HS-27A (cell line): ENCODE data around the gene CST9L.

Experiments used
- DNase-seq: peaks from one replicate; pipeline ENCODE4 v3.0.0-alpha.2; 2012; ENCODE audit warnings: low read depth, missing footprints

The CST9L gene, protein sequence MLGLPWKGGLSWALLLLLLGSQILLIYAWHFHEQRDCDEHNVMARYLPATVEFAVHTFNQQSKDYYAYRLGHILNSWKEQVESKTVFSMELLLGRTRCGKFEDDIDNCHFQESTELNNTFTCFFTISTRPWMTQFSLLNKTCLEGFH

DNA sequence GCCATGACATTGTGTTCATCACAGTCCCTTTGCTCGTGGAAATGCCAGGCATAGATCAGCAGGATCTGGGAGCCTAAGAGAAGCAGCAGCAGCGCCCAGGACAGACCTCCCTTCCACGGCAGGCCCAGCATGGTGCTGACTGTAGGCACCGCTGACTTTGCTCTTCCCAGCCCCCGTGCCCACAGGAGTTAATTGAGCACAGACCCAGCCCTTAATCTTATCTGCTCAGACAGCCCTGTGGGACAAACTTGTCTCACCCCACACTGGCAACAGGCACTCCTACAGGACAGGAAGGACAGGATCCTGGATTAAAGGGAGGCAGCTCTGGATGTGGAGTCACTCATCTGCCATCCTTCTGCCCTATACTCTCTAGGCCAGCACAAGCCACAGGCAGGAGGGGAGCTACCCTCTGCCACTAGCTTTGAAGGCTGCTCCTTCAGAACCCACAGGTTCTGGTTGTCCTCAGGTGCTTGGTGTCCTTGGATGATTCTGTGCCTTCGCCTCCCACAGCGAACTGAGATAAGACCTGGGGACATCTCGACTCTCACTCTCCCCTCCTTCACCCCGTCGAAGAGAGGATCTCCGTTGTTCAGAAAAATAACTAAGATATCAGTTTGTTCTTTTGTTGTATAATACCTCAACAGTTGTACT is at the start of gene CST9L:
Gene CST9L (minus strand): TSS at position 165 of the 651 bp plus-strand sequence. CDS start 34 bp downstream, at position 131.
- DNase-seq: no peak

DNA sequence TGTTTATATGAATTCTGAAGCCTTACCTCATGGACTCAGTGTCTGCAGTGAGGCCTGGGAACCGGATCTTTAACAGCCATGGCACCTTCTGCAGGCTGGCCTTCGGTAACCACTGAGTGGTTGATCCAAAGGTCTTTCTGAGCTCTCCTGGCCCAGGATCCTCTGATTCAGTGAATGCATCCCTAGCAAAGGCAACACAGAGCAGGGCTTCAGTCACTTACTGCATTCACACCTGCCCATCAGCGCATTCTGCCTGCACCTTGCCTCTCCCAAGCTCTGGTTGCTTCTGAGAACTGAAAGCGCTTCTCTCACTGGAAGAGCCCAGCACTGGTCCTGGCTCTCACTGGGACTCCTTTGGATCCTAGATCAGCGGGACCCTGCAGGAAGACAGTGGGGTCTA is 45.9 kb upstream of the CST9L start:
- no peak for DNase-seq

DNA sequence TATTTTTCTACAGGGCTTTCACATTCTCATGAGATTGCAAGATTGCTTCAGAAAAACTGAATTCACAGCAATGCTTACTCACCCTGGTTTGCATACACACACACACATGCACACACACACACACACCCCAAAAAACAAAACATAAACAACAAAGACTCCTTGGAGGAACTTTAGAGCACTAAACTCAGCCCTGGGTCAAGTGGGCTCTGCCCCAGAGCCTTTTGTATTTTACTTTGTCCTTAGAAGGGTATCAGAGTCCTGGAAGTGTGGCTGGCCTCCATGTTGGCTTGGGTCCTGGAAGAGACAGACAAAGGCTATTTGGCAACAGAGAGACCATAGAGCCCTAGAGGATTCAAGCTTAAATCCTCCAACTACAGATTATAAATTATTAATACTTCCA is 45.4 kb upstream of the CST9L start:
- no peak for DNase-seq

DNA sequence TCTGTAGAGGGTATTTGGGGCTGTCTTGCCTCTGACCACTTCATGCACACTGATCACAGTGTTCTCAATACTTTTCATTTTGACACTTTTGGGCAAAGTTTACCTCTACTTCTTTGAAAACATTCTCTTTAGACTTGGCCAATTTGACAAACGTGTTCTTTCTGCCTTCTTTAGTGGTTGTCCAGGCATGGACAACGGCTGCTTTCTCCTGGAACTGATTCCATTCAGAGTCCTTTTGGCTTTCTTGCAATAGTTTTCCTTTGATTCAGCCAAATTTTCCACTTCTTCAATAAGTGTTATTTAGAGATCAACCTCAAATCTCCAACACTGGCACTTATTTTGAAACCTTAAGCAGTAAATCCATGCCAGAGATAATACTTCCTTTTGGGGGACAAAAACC is 44.1 kb upstream of the CST9L start:
- DNase-seq: no peak

DNA sequence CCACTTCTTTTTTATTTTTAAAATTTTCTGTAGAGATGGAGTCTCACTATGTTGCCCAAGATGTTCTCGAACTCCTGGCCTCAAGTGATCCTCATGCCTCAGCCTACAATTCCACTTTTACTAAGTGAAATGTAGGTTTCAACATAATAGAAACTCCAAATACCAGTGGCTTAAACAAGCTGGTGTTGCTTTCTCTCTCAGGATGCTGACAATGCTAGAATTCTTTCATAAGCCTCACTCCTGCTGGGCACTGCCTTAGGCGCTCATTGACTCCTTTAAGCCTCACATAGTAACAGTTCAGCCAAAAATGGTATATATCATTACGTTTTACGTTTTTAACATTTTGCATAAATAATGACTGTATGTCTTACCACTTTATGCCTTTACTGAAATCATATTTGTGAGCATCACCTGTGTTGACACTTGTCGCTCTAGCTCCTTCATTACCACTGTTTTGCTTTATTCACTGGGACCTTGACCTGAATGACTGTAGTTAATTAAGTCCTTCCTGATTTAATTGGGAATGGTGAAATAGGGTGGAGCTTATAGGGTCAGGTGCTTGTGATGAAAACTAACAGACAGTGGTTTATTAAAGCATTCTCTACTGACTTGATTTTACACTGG is 41.3 kb upstream of the CST9L start:
- no peak for DNase-seq

DNA sequence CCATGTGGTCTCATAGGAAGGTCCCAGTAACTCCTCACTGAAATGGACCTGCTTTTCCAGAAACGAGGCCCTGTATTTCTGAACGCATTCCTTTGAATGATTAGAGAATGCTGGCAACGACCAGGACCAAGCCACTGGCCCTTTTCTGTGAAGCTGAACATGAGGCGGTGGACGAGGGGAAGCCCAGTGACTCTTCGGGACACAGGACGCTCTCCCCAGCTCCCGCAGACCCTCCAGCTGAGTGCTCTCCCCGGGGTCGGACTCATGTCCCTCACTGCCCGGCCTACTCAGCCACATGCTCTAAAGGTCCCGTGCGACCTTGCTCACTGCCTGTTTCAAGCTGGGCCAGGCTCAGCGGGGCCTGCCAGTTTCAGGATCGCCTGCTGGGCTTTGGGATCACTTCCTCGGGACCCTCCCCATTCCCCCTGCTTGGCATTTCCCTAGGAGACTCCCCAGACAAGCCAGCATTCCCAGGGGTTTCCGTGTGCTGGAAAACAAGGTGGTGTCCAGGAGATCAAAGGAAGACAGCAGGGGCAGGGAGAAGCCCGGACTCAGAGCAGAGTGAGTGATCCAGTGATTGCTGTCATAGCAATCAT is 40.1 kb upstream of the CST9L start:
- DNase-seq: no peak

DNA sequence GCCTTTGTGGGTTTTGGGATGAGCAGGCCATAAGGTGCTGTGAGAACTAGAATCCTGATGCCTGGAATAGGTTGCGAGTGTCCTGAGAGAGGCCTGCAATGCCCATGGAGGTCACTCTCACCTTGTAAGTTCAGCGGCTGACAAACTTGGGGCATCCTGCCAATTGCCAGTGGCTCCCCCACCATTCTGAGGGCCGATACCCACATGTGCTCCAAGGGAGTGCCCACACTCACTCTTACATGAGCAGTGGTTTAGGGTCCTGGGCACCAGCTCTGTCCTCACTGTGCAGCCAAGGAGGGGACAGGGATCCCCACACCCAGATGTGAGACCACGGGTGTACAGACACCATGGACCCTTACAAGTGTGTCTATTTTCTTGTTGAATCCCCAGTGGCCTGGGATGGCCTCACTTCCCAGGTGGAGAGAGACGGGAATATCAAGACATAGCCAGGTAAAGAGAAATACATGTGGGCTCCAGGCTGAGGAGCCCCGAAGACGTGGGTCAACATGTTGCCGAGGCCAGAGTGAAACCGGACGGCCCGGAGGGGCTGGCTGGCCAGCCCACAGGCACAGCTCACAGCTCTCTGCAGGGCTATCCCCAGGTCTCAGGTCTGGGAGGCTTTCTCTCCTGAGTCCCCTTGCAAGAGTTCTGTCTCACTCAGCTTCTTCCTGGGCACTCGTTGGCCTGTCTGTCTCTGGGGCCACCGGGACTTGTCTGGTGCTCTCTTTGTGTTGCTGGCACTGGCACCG is 39.4 kb upstream of the CST9L start:
- no peak for DNase-seq

DNA sequence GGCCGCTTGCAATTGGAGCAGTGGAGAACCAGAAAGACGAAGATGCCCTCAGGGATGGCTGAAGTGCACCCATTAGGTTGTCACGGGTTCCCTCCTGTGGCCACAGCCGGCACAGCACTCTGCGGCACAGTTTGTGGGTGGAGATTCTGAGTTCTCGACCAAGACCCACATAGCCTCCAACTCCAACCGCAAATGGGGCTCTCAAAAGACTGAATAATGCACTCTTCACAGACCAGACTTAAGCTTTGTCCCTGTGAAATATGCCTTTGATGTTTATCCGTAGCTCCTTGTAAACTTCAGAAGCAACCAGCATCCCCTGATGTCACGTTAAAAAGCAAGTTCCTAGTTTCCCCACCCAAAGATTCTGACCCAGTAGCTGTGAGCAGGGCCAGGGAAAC is 38.4 kb upstream of the CST9L start:
- peak; percentile 48 for DNase-seq

DNA sequence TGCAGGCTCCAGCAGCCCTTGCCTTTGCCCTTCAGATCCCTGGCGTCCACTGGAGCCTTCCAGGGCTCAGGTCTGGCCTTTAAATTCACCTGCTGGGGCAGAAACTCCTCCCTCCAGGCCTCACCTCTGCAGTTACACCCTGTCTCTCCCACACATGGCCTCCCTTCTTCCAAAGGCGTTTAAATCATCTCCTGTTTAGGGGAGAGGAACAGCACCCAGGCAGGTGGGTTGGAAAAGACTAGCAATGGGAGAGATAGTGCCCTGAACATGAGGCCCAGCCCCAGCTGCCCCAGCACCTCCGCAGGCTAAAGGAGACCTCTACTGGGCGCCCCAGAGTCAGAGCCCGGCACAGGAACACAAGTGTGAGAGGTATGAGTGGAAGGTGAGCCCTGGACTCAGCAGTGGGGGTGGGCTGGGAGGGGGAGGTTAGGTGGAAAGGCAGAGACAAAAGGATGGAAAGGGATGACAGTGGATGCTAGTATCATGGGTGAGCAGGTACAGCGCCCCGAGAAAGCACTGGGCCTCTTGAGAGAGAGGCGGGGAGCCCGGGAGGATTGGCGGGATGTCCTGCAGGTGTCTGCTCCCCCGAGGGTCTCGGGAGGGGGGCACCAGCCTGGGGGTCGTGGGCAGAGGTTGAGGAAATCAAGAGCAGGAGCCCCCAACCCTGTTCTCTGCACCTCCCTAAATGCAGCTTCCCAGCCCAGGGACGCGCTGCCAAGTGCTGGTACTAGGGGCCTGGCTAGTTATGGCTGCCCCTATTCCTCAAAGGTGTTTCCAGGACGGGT is 37.8 kb upstream of the CST9L start, which contains the start of gene CST9:
Gene CST9 (minus strand): TSS at position 51 of the 785 bp plus-strand sequence. CDS start 53 bp downstream, outside the sequence.
- DNase-seq: no peak

DNA sequence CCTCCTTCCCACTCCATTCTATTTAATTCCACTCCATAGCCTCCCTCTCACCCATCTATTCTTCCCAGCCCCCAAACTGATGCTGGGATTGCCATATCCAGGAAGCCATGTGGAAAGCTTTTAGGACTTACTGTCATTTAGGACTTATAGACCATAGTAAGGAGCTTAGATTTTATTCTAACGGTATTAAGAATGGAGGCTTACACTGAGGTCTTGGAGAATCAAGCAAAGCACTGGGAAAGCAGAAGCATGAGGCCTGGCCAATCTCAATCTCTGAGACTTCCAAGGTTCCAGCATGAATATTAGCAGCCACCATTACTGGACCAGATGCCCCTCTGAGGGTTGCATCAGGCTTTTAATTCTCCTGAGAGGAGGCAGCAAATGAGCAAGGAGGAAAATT is 36.0 kb upstream of the CST9L start:
- DNase-seq: no peak

DNA sequence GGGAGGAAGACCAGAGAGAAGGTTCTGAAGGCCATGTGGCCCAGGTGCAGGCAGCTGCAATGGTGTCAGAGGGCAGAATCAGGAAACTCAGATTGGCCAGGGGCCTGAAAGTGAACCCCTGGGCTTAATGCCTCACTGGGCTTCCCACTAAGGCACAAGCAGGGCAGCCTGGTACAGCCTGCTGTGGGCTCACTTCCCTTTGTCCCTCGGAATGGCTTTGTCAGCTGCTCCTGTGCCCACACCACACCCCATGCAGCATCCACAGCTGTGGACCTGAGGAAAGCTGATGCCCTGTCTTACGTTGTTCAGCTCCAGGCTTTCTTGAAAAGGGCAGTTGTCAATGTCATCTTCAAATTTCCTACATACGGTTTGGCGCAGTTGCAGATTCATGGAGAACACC is 35.0 kb upstream of the CST9L start:
- no peak for DNase-seq

DNA sequence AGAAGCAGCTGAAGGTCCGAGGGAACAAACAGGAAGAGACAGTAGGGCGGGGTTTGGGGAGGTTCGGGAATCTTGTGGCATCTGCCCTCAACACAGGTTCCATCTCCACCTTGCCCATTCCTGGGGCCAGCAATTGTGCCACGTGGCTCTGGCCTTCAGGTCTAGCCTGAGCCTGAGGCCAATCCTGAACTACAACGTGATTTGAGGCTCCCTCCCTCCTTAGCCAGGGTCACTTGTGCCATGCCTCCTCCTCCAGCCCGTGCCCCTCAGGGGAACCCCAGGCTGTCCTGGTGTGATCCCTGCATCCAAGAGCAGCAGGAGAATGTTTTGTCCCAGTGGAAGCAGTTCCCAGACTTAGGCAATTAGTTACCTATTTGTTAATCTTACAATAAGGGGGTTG is 34.4 kb upstream of the CST9L start:
- DNase-seq: no peak

DNA sequence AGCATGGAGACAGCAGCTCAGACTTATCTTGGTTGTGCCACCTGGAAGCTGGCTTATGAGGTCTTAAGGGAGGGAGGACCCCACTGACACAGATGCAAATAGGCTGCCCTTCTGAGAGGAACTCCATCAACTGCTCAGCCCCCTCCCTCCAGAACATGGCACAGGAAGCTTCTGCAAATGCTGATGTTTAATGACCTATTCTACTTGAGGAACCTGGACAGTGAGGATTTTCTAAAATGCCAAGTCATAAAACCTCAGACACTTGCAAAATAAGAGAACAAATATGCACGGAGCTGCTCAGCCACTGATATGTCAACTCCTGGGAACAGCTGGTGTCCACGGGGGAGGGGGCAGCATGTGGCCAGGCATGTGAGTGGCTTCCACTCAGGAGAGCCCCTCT is 34.0 kb upstream of the CST9L start:
- no peak for DNase-seq

DNA sequence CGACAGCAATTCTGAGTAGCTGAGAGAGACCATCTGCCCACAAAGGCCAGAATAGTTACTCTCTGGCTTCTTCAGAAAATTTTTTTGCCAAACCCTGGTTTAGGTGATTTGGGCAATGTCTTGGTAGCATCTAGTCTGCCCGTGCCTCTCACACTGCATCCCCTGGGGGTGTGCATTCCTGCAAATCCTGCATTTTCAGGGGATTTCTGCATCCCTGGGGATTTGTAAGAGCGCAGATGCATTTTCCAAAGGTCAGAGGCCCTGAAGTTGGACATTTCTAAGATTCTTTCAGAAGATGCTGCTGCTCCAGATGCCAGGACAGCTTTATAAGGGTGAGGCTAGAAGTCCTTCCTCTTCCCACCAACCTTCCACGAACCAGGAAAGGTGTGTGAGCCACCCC is 33.4 kb upstream of the CST9L start:
- DNase-seq: no peak

DNA sequence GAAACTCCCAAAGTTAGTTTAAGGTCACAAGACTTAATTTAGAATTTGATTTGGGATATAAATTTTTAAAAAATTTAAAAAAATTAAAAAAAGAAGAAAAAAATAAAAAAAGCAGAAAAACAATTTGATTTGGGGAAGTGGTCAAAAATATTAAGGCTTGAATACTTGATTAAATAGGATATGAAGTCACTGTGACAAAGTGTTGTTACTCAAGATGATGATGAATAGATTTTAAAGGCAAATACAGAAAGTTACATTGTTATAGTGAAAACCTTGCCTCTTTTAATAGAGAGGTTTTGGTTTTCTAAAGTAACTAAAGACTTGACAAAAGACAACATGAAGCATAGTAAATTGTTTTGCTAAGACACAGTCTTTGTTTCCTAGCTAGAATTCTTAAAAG is 30.2 kb upstream of the CST9L start:
- DNase-seq: no peak

DNA sequence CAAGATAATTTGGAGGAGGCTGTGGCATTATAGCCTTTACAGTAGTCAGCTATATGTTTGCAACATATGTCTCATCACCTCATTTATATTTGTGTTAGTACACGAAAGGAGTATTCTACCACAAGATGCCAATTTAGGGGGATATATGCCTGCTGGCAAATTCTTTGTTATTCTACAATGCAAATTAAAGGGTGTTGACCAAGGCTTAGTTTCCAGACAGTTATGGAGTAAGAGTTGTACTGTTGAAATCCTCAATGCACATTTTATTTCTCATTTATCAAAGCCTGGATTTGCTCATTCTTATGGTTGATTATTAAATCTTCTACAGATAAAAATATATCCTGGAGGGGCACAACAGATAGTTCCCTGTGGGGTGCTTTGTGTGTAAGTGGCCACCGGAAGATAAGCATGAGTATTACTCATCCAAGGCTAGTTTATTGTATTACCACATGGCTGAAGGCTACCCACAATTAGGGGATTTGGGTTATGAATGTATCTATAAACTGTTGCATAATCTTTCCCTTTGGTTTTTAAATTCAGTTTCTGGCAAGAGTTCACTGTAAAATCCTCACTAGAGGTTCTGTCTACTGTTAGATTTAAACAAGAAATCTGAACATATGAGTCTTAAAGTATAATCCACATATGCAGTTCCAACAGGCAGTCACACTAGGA is 28.4 kb upstream of the CST9L start:
- no peak for DNase-seq

DNA sequence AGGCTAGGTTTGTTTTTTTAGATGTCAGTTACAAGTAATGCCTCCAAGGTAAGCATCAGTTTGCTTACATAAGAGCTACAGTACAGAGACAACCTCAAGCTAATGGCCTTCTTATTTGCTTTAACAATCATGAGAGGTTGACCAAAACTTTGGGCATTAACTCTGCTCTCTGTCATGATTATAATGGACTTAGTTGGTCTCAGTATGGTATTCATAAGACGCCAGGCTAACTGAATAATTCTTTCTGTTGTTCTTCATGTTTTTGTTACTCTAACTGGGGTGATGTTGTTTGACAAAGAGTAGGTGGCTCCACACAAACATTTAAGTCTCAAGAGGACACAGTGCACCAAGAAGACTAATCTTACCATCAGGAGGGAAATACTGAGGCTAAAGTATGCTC is 27.7 kb upstream of the CST9L start:
- no peak for DNase-seq

DNA sequence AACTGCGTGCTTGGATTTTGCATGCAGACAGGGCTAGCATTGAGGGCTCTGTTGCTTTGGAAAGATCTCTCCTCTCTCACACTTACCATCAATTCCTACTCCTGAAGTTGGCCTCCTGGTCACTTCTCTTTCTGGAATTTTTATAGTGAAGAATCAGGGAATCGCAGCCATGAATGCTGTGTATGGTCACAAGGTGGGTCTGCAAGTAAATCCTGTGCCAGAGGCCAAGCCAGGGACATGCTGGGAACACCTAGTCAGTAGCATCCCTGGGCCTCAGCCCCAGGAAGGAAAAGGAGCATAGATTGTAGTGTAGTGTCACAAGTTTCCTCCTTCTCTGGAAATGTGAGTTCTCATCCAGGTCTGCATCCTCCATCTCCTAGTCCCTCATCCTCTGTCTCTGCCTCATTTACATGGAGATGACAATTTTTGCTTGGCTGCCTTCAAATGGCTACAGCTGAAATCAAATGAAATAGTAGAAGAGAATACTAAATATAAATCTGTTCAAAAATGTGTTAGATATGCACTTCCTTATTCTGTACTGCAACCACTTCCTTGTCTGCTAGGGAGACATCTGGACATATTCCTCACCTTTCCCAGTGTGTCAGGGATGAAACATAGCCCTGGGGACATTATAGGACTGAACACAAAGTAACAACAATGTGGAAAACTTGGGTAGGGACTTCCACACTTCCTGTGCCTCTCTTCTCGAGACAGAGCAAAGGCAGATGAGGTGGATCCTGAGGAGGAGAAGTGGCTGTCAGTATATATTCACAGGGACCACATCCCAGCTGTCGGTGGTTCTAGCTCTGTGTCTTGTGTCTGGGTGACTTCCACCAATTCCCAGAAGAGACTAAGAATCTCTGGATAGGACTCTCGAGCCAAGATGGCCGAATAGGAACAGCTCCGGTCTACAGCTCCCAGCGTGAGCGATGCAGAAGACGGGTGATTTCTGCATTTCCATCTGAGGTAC is 20.4 kb upstream of the CST9L start:
- no peak for DNase-seq

DNA sequence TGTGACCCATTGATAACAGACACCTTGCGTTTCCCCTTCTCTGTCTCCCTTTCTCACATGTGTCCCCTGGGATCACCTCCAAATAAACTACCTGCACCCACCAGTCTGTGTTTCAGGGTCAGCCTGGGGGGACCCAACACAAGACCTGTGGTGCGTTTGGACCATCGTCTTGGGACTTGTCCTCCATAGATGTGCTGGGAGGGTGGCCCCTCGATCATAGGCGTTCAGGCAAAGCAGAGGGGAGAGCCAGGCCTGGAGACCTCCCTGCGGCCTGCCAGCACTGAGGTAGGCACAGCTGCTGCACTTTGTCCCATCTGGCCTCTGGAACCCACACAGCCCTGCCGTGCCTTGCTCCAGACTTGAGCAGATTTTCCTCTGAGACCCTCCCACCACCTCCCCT is 19.3 kb upstream of the CST9L start:
- DNase-seq: no peak
